ENCODE data around the gene FAM217A. TPM values are rescaled to one million over a fixed set of nuclear protein-coding genes. Genes with fewer than 3 reads are reported as not detected.

Gene FAM217A
- total and polyA plus RNA-seq, 9 of the 15 experiments (the other 6 are each of a cell fraction or from before 2014, with no cell fraction given), result not detected

DNA sequence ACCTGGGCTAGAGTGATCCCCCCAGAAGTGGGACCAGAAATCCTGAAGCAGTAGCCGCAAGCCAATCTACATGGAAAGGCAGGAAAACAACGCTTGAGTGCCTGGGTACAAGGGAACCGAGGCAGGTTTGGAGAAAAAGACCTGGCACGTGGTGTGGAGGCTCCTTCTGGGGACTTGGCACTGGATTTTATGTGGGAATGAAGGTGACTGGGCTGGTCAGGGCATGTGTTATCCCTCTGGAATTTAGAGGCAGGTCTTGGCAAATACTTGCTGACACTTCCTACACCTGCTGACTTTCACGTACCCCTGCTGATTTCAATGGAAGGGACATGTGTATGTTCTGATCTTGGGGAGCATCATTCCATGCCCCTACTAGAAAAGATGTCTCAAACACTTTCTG lies 25.0 kb upstream of the FAM217A start:
- Histone ChIP-seq H3K4me3 (no peak overlapping the region), H2AFZ (ENCODE audit: low read depth, low read length) (no peak overlapping the region), H3K36me3 (ENCODE audit: control insufficient read depth, insufficient read depth, low read length) (no peaks in the 10 kb centered on the region), H3K4me2 (ENCODE audit: insufficient read depth, low read length) (no peak overlapping the region), H3K27me3 (ENCODE audit: control insufficient read depth in 2 of 2, insufficient read depth in 2 of 2, low read length in 2 of 2) (peaks cover 0 to 4% of the 10 kb centered on the region in 2 experiments; a peak in 1 of 5 replicates), H3K9me1 (ENCODE audit: control insufficient read depth, insufficient read depth, low read length) (no peaks in the 10 kb centered on the region), H3K4me1 (replicated peaks in 1 of 2; ENCODE audit: control insufficient read depth in 2 of 2, insufficient read depth in 2 of 2, low read length in 2 of 2) (no peaks in the 10 kb centered on the region; a peak in 1 of 5 replicates), H3K27ac (ENCODE audit: extremely low read depth, low read depth, low read length) (no peak overlapping the region), H4K20me1 (replicated peaks; ENCODE audit: control insufficient read depth, insufficient read depth, low read length) (no peaks in the 10 kb centered on the region), H3K79me2 (ENCODE audit: control insufficient read depth, insufficient read depth, low read length) (no peaks in the 10 kb centered on the region), H3K9me3 (replicated peaks; ENCODE audit: control insufficient read depth, insufficient read depth, low read depth, low read length) (0 out of 2 replicates have a peak, but pooled peaks cover 2% of the 10 kb centered on the region), H3K9ac (ENCODE audit: insufficient read depth in 1 of 2, low read depth in 2 of 2, low read length in 2 of 2) (no peak overlapping the region)
- intact Hi-C loops (cut with micrococcal nuclease) (no loop called here), in situ Hi-C loops (cut with MboI) (no loop called here)
- POLR2A ChIA-PET, result interaction anchor here (1.7 kb wide), 1 partner anchor 31 kb away, joined by 5 read pairs; the partner anchor contains the start of gene ECI2
- TF ChIP-seq ERF (CRISPR knock-in tag; IDR thresholded peaks at IDR 0.05) (no peak), ZBED1 (IDR thresholded peaks at IDR 0.05) (no peak), MCM3 (IDR thresholded peaks at IDR 0.05) (no peak), SRSF7 (optimal IDR thresholded peaks at IDR 0.05; ENCODE audit: low read depth, low read length) (no peak), RNF2 (IDR thresholded peaks at IDR 0.05) (no peak), THRAP3 (IDR thresholded peaks at IDR 0.05; ENCODE audit: borderline replicate concordance) (no peak), ZNF263 (CRISPR knock-in tag; IDR thresholded peaks at IDR 0.05; ENCODE audit: borderline replicate concordance) (no peak), NCOA1 (IDR thresholded peaks at IDR 0.05; ENCODE audit: low read depth) (no peak), MCM7 (IDR thresholded peaks at IDR 0.05) (no peak), ZNF24 (IDR thresholded peaks at IDR 0.05) (no peak), ZNF253 (CRISPR knock-in tag; conservative IDR thresholded peaks at IDR 0.05) (no peak), DDX20 (tag; IDR thresholded peaks at IDR 0.05; ENCODE audit: low read depth) (no peak), ZNF696 (CRISPR knock-in tag; conservative IDR thresholded peaks at IDR 0.05) (no peak), GTF2E2 (tag; IDR thresholded peaks at IDR 0.05) (no peak), RFX1 (IDR thresholded peaks at IDR 0.05) (no peak), LCOR (CRISPR knock-in tag; IDR thresholded peaks at IDR 0.05) (no peak)
- TF ChIP-seq, protein P1, sequence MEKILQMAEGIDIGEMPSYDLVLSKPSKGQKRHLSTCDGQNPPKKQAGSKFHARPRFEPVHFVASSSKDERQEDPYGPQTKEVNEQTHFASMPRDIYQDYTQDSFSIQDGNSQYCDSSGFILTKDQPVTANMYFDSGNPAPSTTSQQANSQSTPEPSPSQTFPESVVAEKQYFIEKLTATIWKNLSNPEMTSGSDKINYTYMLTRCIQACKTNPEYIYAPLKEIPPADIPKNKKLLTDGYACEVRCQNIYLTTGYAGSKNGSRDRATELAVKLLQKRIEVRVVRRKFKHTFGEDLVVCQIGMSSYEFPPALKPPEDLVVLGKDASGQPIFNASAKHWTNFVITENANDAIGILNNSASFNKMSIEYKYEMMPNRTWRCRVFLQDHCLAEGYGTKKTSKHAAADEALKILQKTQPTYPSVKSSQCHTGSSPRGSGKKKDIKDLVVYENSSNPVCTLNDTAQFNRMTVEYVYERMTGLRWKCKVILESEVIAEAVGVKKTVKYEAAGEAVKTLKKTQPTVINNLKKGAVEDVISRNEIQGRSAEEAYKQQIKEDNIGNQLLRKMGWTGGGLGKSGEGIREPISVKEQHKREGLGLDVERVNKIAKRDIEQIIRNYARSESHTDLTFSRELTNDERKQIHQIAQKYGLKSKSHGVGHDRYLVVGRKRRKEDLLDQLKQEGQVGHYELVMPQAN (IDR thresholded peaks at IDR 0.05; ENCODE audit: borderline replicate concordance), result no peak
- TF ChIP-seq, protein P2, sequence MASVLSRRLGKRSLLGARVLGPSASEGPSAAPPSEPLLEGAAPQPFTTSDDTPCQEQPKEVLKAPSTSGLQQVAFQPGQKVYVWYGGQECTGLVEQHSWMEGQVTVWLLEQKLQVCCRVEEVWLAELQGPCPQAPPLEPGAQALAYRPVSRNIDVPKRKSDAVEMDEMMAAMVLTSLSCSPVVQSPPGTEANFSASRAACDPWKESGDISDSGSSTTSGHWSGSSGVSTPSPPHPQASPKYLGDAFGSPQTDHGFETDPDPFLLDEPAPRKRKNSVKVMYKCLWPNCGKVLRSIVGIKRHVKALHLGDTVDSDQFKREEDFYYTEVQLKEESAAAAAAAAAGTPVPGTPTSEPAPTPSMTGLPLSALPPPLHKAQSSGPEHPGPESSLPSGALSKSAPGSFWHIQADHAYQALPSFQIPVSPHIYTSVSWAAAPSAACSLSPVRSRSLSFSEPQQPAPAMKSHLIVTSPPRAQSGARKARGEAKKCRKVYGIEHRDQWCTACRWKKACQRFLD (CRISPR knock-in tag; IDR thresholded peaks at IDR 0.05), result no peak
- TF ChIP-seq, protein P3, sequence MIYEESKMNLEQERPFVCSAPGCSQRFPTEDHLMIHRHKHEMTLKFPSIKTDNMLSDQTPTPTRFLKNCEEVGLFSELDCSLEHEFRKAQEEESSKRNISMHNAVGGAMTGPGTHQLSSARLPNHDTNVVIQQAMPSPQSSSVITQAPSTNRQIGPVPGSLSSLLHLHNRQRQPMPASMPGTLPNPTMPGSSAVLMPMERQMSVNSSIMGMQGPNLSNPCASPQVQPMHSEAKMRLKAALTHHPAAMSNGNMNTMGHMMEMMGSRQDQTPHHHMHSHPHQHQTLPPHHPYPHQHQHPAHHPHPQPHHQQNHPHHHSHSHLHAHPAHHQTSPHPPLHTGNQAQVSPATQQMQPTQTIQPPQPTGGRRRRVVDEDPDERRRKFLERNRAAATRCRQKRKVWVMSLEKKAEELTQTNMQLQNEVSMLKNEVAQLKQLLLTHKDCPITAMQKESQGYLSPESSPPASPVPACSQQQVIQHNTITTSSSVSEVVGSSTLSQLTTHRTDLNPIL (CRISPR knock-in tag; IDR thresholded peaks at IDR 0.05), result no peak
- ATAC-seq, result no peak
- no peak for FAIRE-seq
- CTCF ChIA-PET (ENCODE audit: low intra/inter-chr PET ratio), result no interaction called here
- no TSS peak for BruUV-seq (replicated peaks)
- DNase-seq (ENCODE audit: extremely low read depth in 1 of 4, low spot score in 3 of 4), result no peak
- WGBS (ENCODE audit: insufficient coverage, low coverage, missing lambda C conversion rate), result 26% methylated on average over 5 of the region's 5 CpGs
